ENCODE data around the gene B3GNT3. TPM values are rescaled to one million over a fixed set of nuclear protein-coding genes. Genes with fewer than 3 reads are reported as not detected.
"Not testable (repeated sequence)": the region's sequence is repeated elsewhere in the genome, so short reads cannot be mapped to it uniquely, and the experiment has no call there.

Gene B3GNT3
- total and polyA plus RNA-seq, 10 donors: 0.05 to 1.6 (median 0.75) TPM; not detected in 3

DNA sequence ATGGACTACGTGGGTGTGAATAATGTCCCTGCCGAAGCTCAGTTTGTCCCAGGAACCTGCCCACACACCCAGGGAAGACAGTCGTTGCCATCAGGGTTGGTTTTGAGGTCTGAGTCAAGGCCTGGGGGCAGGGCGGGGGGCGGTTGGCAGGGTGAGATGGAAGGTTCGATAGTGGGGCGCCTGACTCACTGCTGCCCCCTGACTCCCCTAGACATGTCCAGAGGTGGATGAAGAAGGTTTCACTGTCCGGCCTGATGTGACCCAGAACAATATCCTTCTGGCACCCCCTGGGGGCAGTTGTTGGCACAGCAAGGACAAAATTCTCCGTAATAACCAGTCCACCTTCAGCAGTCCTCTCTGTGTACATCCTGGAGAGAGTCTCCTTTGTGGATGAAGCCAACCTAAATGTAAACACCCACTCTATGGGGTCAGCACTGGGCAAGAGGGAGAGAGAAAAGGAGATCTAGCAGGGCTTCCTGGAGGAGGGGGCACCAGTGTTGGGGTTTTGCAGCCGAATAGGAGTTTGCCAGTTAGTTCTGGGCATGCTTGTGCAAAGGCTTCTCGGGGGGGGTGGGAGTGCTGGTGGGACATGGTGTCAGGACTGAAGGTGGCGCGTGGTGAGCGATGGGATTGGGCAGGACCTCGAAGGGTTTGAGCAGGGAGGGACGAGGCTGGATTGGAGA, 19.6 kb upstream of the B3GNT3 start:
- DNase-seq: no peak
- peaks cover 0 to 63% (median 25%) of the 10 kb centered on the region in 6 donors for H3K36me3 ChIP-seq
- H3K27ac ChIP-seq: peak overlapping the region in 4 of 8 donors; percentile 7 to 76 (median 56)
- H3K9me3 ChIP-seq: no peaks in the 10 kb centered on the region
- H3K4me3 ChIP-seq: peak overlapping the region in 1 of 8 donors; percentile 30
- 72 to 85% (median 78%) methylated on average over 13 to 16 of the region's 16 CpGs for WGBS, 5 donors
- peaks cover 0 to 50% (median 20%) of the 10 kb centered on the region in 6 donors for H3K4me1 ChIP-seq
- TF ChIP-seq CTCF (IDR thresholded peaks at IDR 0.05 in 8 of 11, conservative IDR thresholded peaks at IDR 0.05 in 3 of 11) (peak in 10 of 11 experiments; percentile 18 to 71 (median 56)), POLR2A (IDR thresholded peaks at IDR 0.05) (no peak)
- H3K27me3 ChIP-seq (replicated peaks in 1 of 7): peaks cover 0 to 19% (median 0%) of the 10 kb centered on the region in 7 donors
- intact Hi-C loops (cut with DNase I; ENCODE audit: low total_unique reads): no loop called here

- Histone ChIP-seq H3K4me1 (peaks cover 0 to 50% (median 20%) of the 10 kb centered on the region in 6 donors), H3K27me3 (replicated peaks in 1 of 7) (peaks cover 0 to 22% (median 0%) of the 10 kb centered on the region in 7 donors), H3K4me3 (peak overlapping the region in 1 of 8 donors; percentile 30), H3K36me3 (peaks cover 0 to 57% (median 19%) of the 10 kb centered on the region in 6 donors), H3K9me3 (no peaks in the 10 kb centered on the region), H3K27ac (peak overlapping the region in 6 of 8 donors; percentile 7 to 76 (median 42))
- WGBS, 5 donors: 56 to 68% (median 64%) methylated on average over 25 to 27 of the region's 27 CpGs
- intact Hi-C loops (cut with DNase I; ENCODE audit: low total_unique reads): no loop called here
- peak; percentile 85 for DNase-seq
- TF ChIP-seq POLR2A (IDR thresholded peaks at IDR 0.05): no peak
- TF ChIP-seq POLR2AphosphoS5 (IDR thresholded peaks at IDR 0.05): peak; percentile 45 to 60 (median 48)
Measured at GRCh38 chr19:17775991-17776803, 18.7 kb upstream of the B3GNT3 start.

GRCh38 chr19:17777840-17778239, 17.1 kb upstream of the B3GNT3 start:
- peaks cover 0 to 57% (median 13%) of the 10 kb centered on the region in 6 donors for H3K36me3 ChIP-seq
- DNase-seq; intact Hi-C loops (cut with DNase I; ENCODE audit: low total_unique reads); H3K9me3 ChIP-seq: not testable (repeated sequence)
- H3K4me3 ChIP-seq: peak overlapping the region in 1 of 8 donors; percentile 36
- H3K27me3 ChIP-seq (replicated peaks in 1 of 7): peaks cover 0 to 22% (median 0%) of the 10 kb centered on the region in 7 donors
- 74 to 87% (median 83%) methylated on average over 10 of the region's 10 CpGs for whole genome bisulfite sequencing, 5 donors
- H3K4me1 ChIP-seq: peaks cover 0 to 50% (median 20%) of the 10 kb centered on the region in 6 donors
- H3K27ac ChIP-seq: peak overlapping the region in 3 of 8 donors; percentile 63 to 83 (median 83)

- peak overlapping the region in 4 of 8 donors; percentile 15 to 53 (median 34) for H3K4me3 ChIP-seq
- peaks cover 0 to 22% (median 0%) of the 10 kb centered on the region in 7 donors for H3K27me3 ChIP-seq (replicated peaks in 1 of 7)
- peaks cover 0 to 57% (median 13%) of the 10 kb centered on the region in 6 donors for H3K36me3 ChIP-seq
- TF ChIP-seq POLR2A (IDR thresholded peaks at IDR 0.05) (no peak), POLR2AphosphoS5 (IDR thresholded peaks at IDR 0.05) (peak in 1 of 3 donors; percentile 52)
- DNase-seq: peak; percentile 92
- H3K4me1 ChIP-seq: peaks cover 0 to 50% (median 20%) of the 10 kb centered on the region in 6 donors
- 19 to 55% (median 34%) methylated on average over 26 to 37 of the region's 37 CpGs for WGBS, 5 donors
- no peaks in the 10 kb centered on the region for H3K9me3 ChIP-seq
- H3K27ac ChIP-seq: peak overlapping the region in 3 of 8 donors; percentile 63 to 83 (median 83)
- intact Hi-C loops (cut with DNase I; ENCODE audit: low total_unique reads): no loop called here
Measured at GRCh38 chr19:17778251-17778967, 16.5 kb upstream of the B3GNT3 start.

Data from spleen (tissue), 11 donors.